Stimulated activated CD4-positive, alpha-beta T cell treated with anti-CD3 and anti-CD28 coated beads, TNF-alpha, amount 100 ng/mL, for 24 hours (primary cell): ENCODE data around the gene NRARP.

Experiments
- DNase-seq, 3 experiments: peaks; one replicate each; pipeline ENCODE4 v3.0.0-alpha.2; 2020; ENCODE audit warnings: low read depth in 3 of 3

NRARP gene

GRCh38 chr9:137298401-137299202 lies 3.5 kb downstream of the NRARP start:
- DNase-seq: no peak

- no peak for DNase-seq
Observed at GRCh38 chr9:137297966-137298365, 4.1 kb downstream of the NRARP start.

- DNase-seq: no peak
Observed at GRCh38 chr9:137296670-137297664, 5.1 kb downstream of the NRARP start.

DNA sequence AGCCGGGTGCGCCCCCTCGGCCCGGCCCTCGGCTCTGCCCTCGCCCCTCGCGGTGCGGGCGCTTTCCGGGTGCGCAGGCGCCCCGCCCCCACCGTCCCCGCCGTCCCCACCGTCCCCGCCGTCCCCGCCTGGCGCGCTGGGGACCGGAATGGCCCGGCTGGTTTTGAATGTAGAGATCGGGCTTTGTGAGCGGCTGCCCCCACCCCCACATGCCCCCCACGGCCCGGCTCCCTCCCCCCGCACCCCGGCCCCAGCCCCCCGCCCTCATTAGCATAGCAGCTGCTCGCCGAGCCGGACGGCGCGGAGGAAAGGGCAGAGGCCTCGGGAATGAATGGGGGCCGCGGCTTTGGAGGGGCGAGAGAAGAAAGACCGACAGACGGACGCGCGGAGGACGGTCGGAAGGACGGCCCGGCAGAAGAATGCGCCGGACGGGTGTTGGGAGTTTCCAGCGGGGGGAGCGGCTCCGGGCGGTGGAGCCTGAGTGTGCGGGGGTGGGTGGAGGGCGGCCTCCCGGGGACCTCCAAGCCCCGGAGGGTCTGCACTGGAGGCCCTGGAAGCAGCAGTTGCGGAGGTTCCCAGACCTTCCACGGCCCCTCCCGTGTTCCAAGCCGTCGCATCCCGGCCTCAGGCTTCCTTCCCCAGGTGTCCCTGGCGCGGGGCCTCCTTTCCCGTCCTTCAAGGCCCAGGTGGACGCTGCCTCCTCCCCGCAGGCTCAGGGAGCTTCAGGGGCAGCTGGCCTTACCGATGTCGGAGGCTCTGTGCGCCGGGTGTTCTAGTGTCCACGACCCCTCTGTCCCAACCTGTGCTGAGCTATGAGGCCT lies 6.0 kb downstream of the NRARP start:
- DNase-seq: no peak

DNA sequence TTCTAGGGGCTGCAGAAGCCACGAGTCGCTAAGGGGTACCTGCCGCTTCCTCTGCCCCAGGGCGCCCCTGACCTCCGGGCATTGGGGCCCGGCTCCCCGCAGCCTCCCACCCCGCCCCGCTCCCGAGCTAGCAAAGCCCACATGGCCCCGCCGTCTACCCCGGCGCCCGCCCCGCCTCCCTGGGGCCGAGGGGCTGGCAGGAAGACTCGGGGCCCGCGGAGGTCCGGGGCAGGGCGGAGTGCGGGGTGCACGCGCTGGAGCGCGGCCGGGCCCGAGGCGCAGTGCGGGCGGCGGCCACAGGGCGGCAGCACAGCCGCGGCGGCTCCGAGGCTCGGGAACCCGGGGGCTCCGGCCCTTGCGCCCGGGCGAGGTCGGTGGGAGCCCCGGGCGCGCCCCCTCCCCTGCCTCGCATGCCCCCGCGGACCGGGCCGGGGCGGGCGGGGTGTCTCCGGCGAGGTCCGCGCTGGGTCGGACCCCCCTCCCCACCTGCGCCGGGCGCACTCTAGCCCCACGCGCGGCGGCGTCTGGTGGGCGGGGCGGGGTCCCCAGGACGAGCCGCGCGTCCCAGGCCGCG lies 6.7 kb downstream of the NRARP start:
- DNase-seq: peak in 1 of 3 experiments; percentile 47

DNA sequence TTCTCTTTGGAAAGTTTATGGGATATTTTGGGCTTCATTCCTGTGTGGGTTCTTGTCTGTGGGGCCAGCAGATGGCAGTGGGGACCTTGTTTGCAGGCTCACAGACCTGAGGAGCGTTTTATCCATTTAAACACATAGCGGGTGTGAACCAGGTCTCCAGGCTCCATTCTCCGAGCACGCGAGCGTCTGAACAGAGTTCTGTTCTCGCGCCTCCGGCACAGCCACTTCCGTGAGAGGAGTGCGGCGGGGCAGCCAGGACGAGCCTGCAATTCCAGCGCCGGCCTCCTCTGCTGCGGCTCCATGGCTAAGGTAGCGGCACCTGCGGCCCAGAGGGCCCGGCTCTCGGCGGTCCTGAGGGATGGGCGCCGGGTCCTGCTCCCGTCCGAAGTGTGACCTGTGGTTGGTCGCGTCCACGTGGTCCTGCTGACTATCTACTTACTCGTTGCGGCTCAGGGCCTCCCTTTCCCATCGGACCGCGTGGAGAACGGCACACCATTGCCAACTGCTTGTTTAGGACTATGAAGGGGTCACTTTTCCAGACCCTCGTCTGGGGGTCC lies 7.3 kb downstream of the NRARP start:
- DNase-seq: no peak

DNA sequence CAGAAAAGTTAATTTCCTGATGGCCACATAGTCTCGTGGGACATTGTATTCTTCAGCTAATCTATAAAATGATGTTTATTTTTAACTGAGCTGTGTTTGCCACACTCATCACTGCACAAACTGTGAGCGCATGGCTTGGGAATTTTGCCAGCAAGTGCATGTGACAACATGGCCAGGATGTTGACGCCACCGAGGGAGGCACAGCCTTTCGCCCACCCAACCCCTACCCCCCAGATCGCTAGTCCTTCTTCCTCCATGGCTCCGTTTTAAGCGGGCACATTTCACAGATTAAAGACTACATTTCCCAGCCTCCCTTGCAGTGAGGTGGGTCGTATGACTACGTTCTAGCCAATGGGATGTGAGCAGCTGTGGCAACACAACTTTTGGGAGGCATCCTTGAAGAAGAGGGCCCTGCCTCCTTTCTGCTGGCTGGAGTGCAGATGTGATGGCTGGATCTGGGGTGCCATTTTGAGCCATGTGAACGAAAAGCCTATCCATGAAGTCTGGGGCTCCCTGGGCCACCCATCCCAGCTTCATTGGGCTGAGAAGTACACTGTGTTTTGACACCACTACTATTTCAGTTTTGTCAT lies 7.9 kb downstream of the NRARP start:
- no peak for DNase-seq

GRCh38 chr9:137293482-137294090 lies 8.5 kb downstream of the NRARP start:
- DNase-seq: no peak

DNA sequence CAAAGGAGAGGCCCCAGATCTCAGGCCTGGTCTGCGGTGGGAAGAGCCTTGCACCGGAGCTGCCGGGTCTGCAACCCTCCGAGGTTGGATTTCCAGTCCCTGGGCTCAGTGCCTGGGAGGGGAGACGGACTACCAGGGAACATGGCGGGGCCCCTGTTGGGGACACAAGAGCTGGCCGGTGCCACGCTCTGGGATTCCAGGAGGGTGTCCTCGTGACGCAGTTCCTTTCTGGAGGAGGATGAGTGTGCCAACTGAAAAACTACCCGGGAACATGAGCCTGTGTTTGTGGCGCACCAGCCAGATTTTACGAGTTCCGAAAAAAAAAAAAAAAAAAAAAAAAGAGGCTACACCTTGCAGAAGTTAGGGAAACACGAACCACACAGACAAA lies 9.0 kb downstream of the NRARP start:
- no peak for DNase-seq

DNA sequence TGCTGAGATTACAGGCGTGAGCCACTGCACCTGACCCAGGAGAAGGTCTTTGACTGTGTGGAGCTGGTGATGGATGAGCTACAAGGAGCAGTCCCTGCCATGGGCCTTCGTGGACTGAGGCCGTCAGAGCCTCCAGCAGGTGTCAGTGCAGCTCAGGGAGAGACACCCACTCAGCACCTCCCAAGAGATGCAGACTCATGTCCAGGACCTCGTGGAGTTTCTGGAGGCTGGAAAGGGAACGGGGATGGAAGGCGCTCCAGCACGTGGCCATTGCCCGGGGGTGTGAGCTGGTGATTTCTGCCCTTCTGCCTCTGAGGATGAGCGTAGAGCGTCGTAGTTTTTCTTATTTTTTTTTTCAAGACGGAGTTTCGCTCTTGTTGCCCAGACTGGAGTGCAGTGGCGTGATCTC lies 15.1 kb downstream of the NRARP start:
- DNase-seq: no peak

- no peak for DNase-seq
Observed at GRCh38 chr9:137281345-137282116, 20.5 kb downstream of the NRARP start.

GRCh38 chr9:137280474-137281344 lies 21.4 kb downstream of the NRARP start:
- DNase-seq: no peak

DNA sequence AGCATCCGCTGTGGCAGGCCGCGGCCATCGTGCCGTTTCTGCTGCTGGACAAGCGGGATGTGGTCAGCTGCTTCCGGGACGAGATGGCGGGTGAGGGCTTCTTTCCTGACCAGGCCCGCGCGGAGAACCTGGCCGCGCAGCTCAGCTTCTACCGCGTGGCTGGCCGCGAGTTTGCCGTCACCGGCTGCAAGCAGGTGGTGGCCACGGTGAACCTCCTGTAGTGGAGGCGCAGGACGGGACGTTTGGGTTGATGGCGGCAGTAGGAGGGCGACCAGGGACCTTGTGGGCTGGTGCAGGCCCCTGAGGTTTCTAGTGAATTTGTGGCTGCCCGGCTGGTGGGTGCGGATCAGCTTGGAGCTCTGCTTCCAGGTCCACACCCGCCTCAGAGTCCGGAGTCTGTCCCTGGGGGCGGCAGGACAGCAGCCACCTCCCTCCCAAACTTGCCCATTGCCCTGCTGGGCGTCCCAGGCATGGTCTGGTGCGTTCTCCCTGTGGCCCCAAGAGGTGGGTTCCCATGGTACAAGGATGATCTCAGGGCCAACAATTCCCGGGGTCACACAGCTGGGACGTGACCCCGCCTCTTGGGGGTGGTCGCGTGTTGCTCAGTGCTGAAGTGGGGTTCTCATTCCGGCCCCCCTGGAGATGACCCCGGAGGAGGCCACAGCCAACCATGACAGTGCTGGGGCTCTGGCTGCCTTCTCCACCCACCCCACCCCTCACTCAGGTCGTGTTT lies 22.2 kb downstream of the NRARP start:
- no peak for DNase-seq

- DNase-seq: no peak
Observed at GRCh38 chr9:137278721-137279711, 23.1 kb downstream of the NRARP start.

GRCh38 chr9:137278061-137278701 lies 23.9 kb downstream of the NRARP start:
- DNase-seq: no peak
